ENCODE data around the gene HAT1.
"Not testable (repeated sequence)": the region's sequence is repeated elsewhere in the genome, so short reads cannot be mapped to it uniquely, and the experiment has no call there.

The HAT1 gene

GRCh38 chr2:171923206-171923605 is 945 bp downstream of the HAT1 start:
- DNase-seq, result no peak

- no peak for DNase-seq
Observed at GRCh38 chr2:171924170-171924942, 2.1 kb downstream of the HAT1 start.

GRCh38 chr2:171930385-171930784 is 8.1 kb downstream of the HAT1 start:
- DNase-seq, result no peak

- no peak for DNase-seq
Observed at GRCh38 chr2:171939058-171939742, 16.9 kb downstream of the HAT1 start.

GRCh38 chr2:171939743-171940071 is 17.4 kb downstream of the HAT1 start:
- DNase-seq, result peak; percentile 31

- DNase-seq, result no peak
Observed at GRCh38 chr2:171941316-171941699, 19.0 kb downstream of the HAT1 start.

GRCh38 chr2:171943869-171944268 is 21.6 kb downstream of the HAT1 start:
- DNase-seq, result no peak

- no peak for DNase-seq
Observed at GRCh38 chr2:171952276-171952675, 30.0 kb downstream of the HAT1 start.

- no peak for DNase-seq
Observed at GRCh38 chr2:171952748-171953147, 30.5 kb downstream of the HAT1 start.

- no peak for DNase-seq
Observed at GRCh38 chr2:171956135-171956825, 34.0 kb downstream of the HAT1 start.

- no peak for DNase-seq
Observed at GRCh38 chr2:171957061-171957460, 34.8 kb downstream of the HAT1 start.

GRCh38 chr2:171958475-171958874 is 36.2 kb downstream of the HAT1 start:
- no peak for DNase-seq

- no peak for DNase-seq
Observed at GRCh38 chr2:171959998-171960397, 37.7 kb downstream of the HAT1 start.

- DNase-seq, result no peak
Observed at GRCh38 chr2:171960570-171960969, 38.3 kb downstream of the HAT1 start.

GRCh38 chr2:171963198-171963597 is 40.9 kb downstream of the HAT1 start:
- no peak for DNase-seq

GRCh38 chr2:171964308-171964707 is 42.0 kb downstream of the HAT1 start:
- no peak for DNase-seq

GRCh38 chr2:171965238-171965637 is 43.0 kb downstream of the HAT1 start:
- no peak for DNase-seq

GRCh38 chr2:171965661-171966060 is 43.4 kb downstream of the HAT1 start:
- no peak for DNase-seq

GRCh38 chr2:171966235-171966634 is 44.0 kb downstream of the HAT1 start:
- no peak for DNase-seq

GRCh38 chr2:171966688-171967087 is 44.4 kb downstream of the HAT1 start:
- no peak for DNase-seq

- no peak for DNase-seq
Observed at GRCh38 chr2:171968509-171968908, 46.2 kb downstream of the HAT1 start.

GRCh38 chr2:171972329-171972982 is 50.2 kb downstream of the HAT1 start:
- no peak for DNase-seq

- no peak for DNase-seq
Observed at GRCh38 chr2:171979103-171979502, 56.8 kb downstream of the HAT1 start.

GRCh38 chr2:171983924-171984323 is 61.7 kb downstream of the HAT1 start:
- not testable (repeated sequence) for DNase-seq

Measured in CD4-positive, alpha-beta T cell treated with Interleukin-15 for 1 hour (primary cell).